SU-DHL-6 (cell line): ENCODE results near the gene ORAI1.
"Not testable (repeated sequence)": the region's sequence is repeated elsewhere in the genome, so short reads cannot be mapped to it uniquely, and the experiment has no call there.

Experiments
- H2AFZ ChIP-seq: fragments of 200-600 bp; sonication (generic); 2 replicates; pipeline ENCODE4 v1.6.1; 2014; ENCODE audit warnings: low read depth, mild to moderate bottlenecking, moderate library complexity, mixed read lengths, antibody characterized with exemption, low read length; ENCODE audit not compliant: severe bottlenecking
- H3F3A ChIP-seq: fragments of 200-600 bp; shearing (Covaris generic); 2 replicates; pipeline ENCODE4 v1.6.0; 2016; ENCODE audit warnings: antibody characterized with exemption, mild to moderate bottlenecking; ENCODE audit not compliant: insufficient read depth
- H3K27ac ChIP-seq: fragments of 200-600 bp; sonication (generic); 2 replicates; pipeline ENCODE4 v1.5.1; 2016; ENCODE audit warnings: low read depth, mild to moderate bottlenecking, low read length, moderate library complexity, mixed read lengths
- H3K27me3 ChIP-seq: fragments of 200-600 bp; sonication (generic), shearing (Covaris generic); 2 replicates; pipeline ENCODE4 v1.6.0; 2014; ENCODE audit warnings: mild to moderate bottlenecking, low read length
- H3K36me3 ChIP-seq: fragments of 200-600 bp; sonication (generic); 2 replicates; pipeline ENCODE4 v1.6.1; 2014; ENCODE audit warnings: mild to moderate bottlenecking, low read length, mixed read lengths
- H3K4me2 ChIP-seq: fragments of 300-600, 200-600 bp; shearing (Covaris generic), sonication (generic); 2 replicates; pipeline ENCODE4 v1.6.0; 2014; ENCODE audit warnings: low read length, low read depth, mild to moderate bottlenecking; ENCODE audit not compliant: poor library complexity, severe bottlenecking
- H3K4me3 ChIP-seq: fragments of 200-600 bp; sonication (generic); 2 replicates; pipeline ENCODE4 v1.5.1; 2014; ENCODE audit warnings: antibody characterized with exemption, low read length, mild to moderate bottlenecking, mixed read lengths; ENCODE audit not compliant: insufficient read depth, poor library complexity, severe bottlenecking
- H3K79me2 ChIP-seq: fragments of 200-600 bp; sonication (generic); 2 replicates; pipeline ENCODE4 v1.6.1; 2014; ENCODE audit warnings: mild to moderate bottlenecking, low read length, moderate library complexity; ENCODE audit not compliant: insufficient read depth
- H3K9ac ChIP-seq: fragments of 200-600 bp; sonication (generic); 2 replicates; pipeline ENCODE4 v1.7.0; 2014; ENCODE audit warnings: mild to moderate bottlenecking, low read length
- H3K9me2 ChIP-seq: fragments of 200-600 bp; sonication (generic); replicated peaks from 2 replicates; pipeline ENCODE4 v1.6.1; 2014; ENCODE audit warnings: low read length; ENCODE audit not compliant: insufficient read depth
- H3K9me3 ChIP-seq: fragments of 200-600 bp; sonication (generic); 2 replicates; pipeline ENCODE4 v1.6.1; 2014; ENCODE audit warnings: low read length, mixed read lengths; ENCODE audit not compliant: insufficient read depth
- H4K20me1 ChIP-seq: fragments of 200-600 bp; sonication (generic); 2 replicates; pipeline ENCODE4 v1.6.1; 2014; ENCODE audit warnings: low read depth, mild to moderate bottlenecking, antibody characterized with exemption, low read length, moderate library complexity, mixed read lengths
- CTCF ChIP-seq: fragments of 200-600 bp; sonication (generic); IDR thresholded peaks from one replicate; pipeline ENCODE4 v1.5.1; 2017; ENCODE audit warnings: antibody characterized with exemption, mild to moderate bottlenecking, low read length, moderate library complexity; ENCODE audit not compliant: insufficient read depth, poor library complexity, severe bottlenecking
- EZH2phosphoT487 ChIP-seq: fragments of 200-600 bp; sonication (generic), shearing (Covaris generic); conservative IDR thresholded peaks from 2 replicates; pipeline ENCODE4 v1.6.1; 2018; ENCODE audit warnings: mild to moderate bottlenecking, antibody characterized with exemption, low read length, moderate library complexity, mixed read lengths

ORAI1 gene

DNA sequence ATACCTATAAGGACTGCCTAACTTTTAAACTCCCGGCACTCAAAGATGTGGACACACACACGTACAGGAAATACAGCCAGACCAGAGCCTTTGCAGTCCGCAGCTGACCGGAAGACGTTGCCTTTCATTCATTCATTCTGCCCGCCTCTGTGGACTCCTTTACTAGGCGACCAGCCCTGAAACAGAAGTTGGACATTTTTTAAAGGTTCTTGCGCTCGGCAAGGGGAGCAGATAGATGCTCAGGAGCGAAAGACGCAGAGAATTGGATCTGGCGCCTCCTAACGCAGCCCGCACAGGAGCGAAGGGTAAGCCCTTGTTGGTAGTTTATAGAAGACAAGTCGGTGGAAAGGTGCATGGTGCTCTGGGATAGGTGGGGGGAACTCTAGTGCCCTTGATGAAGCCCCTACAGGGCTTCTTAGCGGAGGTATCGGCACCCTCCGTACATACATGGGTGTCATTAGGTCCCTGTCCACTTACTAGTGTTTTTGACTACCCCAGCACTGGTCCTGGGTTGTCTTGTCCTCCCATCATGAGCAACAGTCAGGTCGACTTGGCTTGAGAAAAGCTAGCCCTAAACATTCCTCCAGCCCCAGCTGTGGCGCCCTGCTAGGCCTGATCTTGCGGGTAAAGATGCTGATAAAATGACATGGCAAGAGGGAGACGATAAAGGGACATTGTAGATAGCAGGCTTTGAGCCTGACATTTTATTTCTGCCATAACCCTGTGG, 45.2 kb upstream of the ORAI1 start, which contains the start of gene KDM2B:
TSS of gene KDM2B (minus strand) at position 65 of the 727 bp plus-strand sequence. CDS start 112 bp downstream, outside the sequence.
- Histone ChIP-seq H3K9ac (peak within 1 kb of the TSS; percentile 63), H2AFZ (peak within 1 kb of the TSS; percentile 80), H3K27ac (no peak within 1 kb of the TSS), H3K79me2 (no peaks in the 10 kb centered on the region), H3K9me3 (no peaks in the 10 kb centered on the region), H3K4me3 (peak within 1 kb of the TSS; percentile 56), H3F3A (no peaks in the 10 kb centered on the region), H4K20me1 (no peaks in the 10 kb centered on the region), H3K27me3 (no peaks in the 10 kb centered on the region), H3K9me2 (no peaks in the 10 kb centered on the region), H3K4me2 (peak within 1 kb of the TSS; percentile 89), H3K36me3 (no peaks in the 10 kb centered on the region)
- TF ChIP-seq CTCF, result no peak
- no peak for TF ChIP-seq EZH2phosphoT487

DNA sequence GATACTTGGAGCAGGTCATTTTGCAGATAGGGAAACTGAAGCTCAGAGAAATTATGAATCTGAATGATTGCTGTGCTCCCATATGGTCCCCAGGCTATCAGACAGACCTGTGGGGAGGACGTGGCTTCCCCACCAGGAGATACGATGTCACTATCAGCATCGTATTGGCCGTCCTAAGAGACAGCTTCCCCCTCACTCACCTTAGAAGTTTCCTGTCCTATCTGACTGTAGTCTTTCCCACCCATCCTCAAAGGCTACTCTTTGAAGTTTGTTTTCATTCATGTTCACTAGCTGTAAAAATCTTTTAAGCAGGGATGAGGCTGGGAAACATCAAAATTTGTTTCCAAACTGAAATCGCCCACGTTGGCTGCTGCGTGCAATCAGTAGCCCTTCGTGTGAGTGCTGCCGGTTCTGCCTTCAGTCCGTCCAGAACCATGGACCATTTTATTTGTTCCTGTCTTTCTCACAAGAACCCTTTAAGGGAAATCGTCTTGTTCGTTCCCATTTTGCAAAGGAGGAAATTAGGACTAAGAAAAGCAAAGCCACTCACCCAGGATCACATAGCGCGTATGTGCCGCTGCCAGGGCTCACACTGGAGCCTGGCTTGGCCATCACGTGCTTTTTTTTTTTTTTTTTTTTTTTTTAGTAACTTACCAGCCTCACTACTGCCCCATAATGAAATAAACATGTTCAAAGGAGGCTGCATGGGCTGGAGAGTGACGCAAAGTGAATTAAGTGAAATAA, 44.5 kb upstream of the ORAI1 start:
- H3K9ac ChIP-seq, result peak overlapping the region; percentile 63

DNA sequence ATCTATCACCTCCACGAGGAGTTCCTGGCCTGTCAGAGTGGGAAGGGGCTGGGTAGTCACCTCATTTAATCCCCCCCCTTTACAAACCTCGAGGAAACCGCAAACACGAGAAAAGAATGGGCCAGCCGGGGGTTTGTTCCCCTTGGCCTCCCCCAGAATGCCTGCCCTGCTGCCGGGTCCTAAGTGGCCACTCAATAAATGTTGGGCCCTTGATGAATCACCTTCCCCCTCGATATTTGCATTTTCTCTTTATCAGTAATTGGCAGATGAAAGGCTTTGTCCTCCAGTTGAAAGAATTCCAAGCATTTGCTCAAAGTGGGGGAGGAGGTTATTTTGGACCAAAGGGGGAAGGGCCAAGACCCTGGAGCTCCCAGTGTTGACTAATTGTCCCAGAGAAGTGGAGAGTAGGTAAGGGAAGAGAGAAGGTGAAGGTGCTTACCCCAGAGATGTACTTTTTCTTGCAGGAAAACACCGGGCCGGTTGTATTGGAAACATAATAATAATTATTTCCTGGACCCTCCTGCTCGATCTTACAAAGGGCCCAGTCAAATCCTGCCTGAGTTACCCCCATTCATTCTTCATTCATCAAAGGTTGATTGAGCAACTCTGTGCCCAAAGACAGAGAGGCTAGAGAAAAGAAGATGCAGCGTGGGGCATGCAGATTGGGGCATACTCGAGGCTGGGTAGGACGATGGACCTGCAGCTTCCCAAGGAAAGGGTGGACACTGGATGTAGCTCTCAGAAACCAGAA, 43.6 kb upstream of the ORAI1 start:
- Histone ChIP-seq H3F3A (no peaks in the 10 kb centered on the region), H3K79me2 (no peaks in the 10 kb centered on the region), H3K27me3 (no peaks in the 10 kb centered on the region), H4K20me1 (no peaks in the 10 kb centered on the region), H2AFZ (no peak overlapping the region), H3K4me3 (no peak overlapping the region), H3K9ac (no peak overlapping the region), H3K36me3 (no peaks in the 10 kb centered on the region), H3K27ac (no peak overlapping the region), H3K9me2 (no peaks in the 10 kb centered on the region), H3K9me3 (no peaks in the 10 kb centered on the region), H3K4me2 (peak overlapping the region; percentile 89)
- TF ChIP-seq CTCF, result no peak
- TF ChIP-seq EZH2phosphoT487, result no peak

More for the DNA sequence above, 44.5 kb upstream of the ORAI1 start:
- no peak overlapping the region for H2AFZ ChIP-seq
- H3K36me3 ChIP-seq, result no peaks in the 10 kb centered on the region
- H3K27ac ChIP-seq, result no peak overlapping the region
- H3K4me2 ChIP-seq, result peak overlapping the region; percentile 89
- H4K20me1 ChIP-seq, result no peaks in the 10 kb centered on the region
- peak overlapping the region; percentile 56 for H3K4me3 ChIP-seq
- H3K9me2 ChIP-seq, result no peaks in the 10 kb centered on the region
- H3K9me3 ChIP-seq, result no peaks in the 10 kb centered on the region
- TF ChIP-seq EZH2phosphoT487 (no peak), CTCF (no peak)
- no peaks in the 10 kb centered on the region for H3K79me2 ChIP-seq
- H3K27me3 ChIP-seq, result no peaks in the 10 kb centered on the region
- H3F3A ChIP-seq, result no peaks in the 10 kb centered on the region

- not testable (repeated sequence) for H3K36me3 ChIP-seq, H3K4me3 ChIP-seq, H3K9me3 ChIP-seq, H3K27me3 ChIP-seq, H3K9ac ChIP-seq, H3K9me2 ChIP-seq, H3K79me2 ChIP-seq, H2AFZ ChIP-seq, H3F3A ChIP-seq, H3K27ac ChIP-seq, H3K4me2 ChIP-seq, H4K20me1 ChIP-seq
These were observed 43.0 kb upstream of the ORAI1 start for GRCh38 chr12:121583334-121583661.

DNA sequence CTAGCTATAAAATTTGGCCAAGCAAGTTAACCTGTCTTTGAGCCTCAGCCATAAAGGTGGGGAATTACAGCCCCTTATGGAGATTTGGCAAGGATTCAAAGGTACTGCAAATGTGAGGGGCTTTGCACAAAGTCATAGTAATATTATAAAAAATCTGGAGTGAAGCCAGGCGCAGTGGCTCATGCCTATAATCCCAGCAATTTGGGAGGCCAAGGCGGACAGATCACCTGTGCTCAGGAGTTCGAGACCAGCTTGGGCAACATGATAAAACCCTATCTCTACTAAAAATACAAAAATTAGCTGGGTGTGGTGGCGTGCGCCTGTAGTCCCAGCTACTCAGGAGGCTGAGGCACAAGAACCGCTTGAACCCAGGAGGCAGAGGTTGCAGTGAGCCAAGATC, 41.4 kb upstream of the ORAI1 start:
- not testable (repeated sequence) for H3F3A ChIP-seq, H3K4me2 ChIP-seq, H3K9me3 ChIP-seq, H3K27me3 ChIP-seq, H3K9me2 ChIP-seq, H3K4me3 ChIP-seq, H3K27ac ChIP-seq, H2AFZ ChIP-seq, H3K79me2 ChIP-seq, H3K9ac ChIP-seq, H4K20me1 ChIP-seq, H3K36me3 ChIP-seq
